Mesothelial cell of epicardium (in vitro differentiated cells): Measurements from ENCODE around the gene PIM3. TPM values are rescaled to one million over a fixed set of nuclear protein-coding genes. Genes with fewer than 3 reads are reported as not detected.

Experiments
- DNase-seq, 2 experiments: peaks; one replicate each; pipeline ENCODE4 v3.0.0; 2021; ENCODE audit warnings: low spot score in 2 of 2; ENCODE audit not compliant: unreplicated experiment in 2 of 2
- H3K27ac Mint-ChIP-seq: 2 replicates; pipeline ENCODE4 v1.8.0; 2021; ENCODE audit warnings: mixed read lengths
- H3K27me3 Mint-ChIP-seq: 2 replicates; pipeline ENCODE4 v1.8.0; 2021; ENCODE audit warnings: low read depth, mixed read lengths
- H3K36me3 Mint-ChIP-seq: 2 replicates; pipeline ENCODE4 v1.8.0; 2021; ENCODE audit warnings: mixed read lengths
- H3K4me1 Mint-ChIP-seq: 2 replicates; pipeline ENCODE4 v1.8.0; 2021; ENCODE audit warnings: mixed read lengths
- H3K4me3 Mint-ChIP-seq: 2 replicates; pipeline ENCODE4 v1.8.0; 2021; ENCODE audit warnings: mild to moderate bottlenecking, moderate library complexity, mixed read lengths
- H3K9me3 Mint-ChIP-seq: 2 replicates; pipeline ENCODE4 v1.8.0; 2021; ENCODE audit warnings: mixed read lengths
- CTCF ChIP-seq: fragments of 200-600 bp; sonication (generic); IDR thresholded peaks from one replicate; pipeline ENCODE4 v1.5.0; 2021; ENCODE audit warnings: antibody characterized with exemption; ENCODE audit not compliant: unreplicated experiment
- total RNA-seq: library from RNA; stranded (reverse); gene quantifications from 3 replicates; pipeline ENCODE4 v1.2.1, GENCODE V29; 2021

Gene PIM3
- total RNA-seq, 1 donor from 2014 or later, result 59.8 TPM

GRCh38 chr22:49938565-49939136 is 21.9 kb upstream of the PIM3 start:
- Mint-ChIP-seq H3K27me3 (no peaks in the 10 kb centered on the region), H3K27ac (no peak overlapping the region), H3K4me1 (peaks cover 16% of the 10 kb centered on the region), H3K9me3 (no peaks in the 10 kb centered on the region), H3K36me3 (no peaks in the 10 kb centered on the region), H3K4me3 (no peak overlapping the region)
- no peak for TF ChIP-seq CTCF
- no peak for DNase-seq

GRCh38 chr22:49941507-49942316 is 18.9 kb upstream of the PIM3 start:
- H3K9me3 Mint-ChIP-seq, result no peaks in the 10 kb centered on the region
- no peak for TF ChIP-seq CTCF
- H3K4me1 Mint-ChIP-seq, result peaks cover 26% of the 10 kb centered on the region
- H3K27ac Mint-ChIP-seq, result no peak overlapping the region
- H3K4me3 Mint-ChIP-seq, result no peak overlapping the region
- H3K36me3 Mint-ChIP-seq, result no peaks in the 10 kb centered on the region
- DNase-seq, result no peak
- H3K27me3 Mint-ChIP-seq, result no peaks in the 10 kb centered on the region

GRCh38 chr22:49942565-49943404 is 17.8 kb upstream of the PIM3 start:
- no peak for DNase-seq
- H3K9me3 Mint-ChIP-seq, result no peaks in the 10 kb centered on the region
- no peak overlapping the region for H3K4me3 Mint-ChIP-seq
- peaks cover 26% of the 10 kb centered on the region for H3K4me1 Mint-ChIP-seq
- H3K27ac Mint-ChIP-seq, result no peak overlapping the region
- H3K36me3 Mint-ChIP-seq, result no peaks in the 10 kb centered on the region
- no peaks in the 10 kb centered on the region for H3K27me3 Mint-ChIP-seq
- TF ChIP-seq CTCF, result no peak

- Mint-ChIP-seq H3K4me1 (peaks cover 28% of the 10 kb centered on the region), H3K27ac (peak overlapping the region; percentile 4), H3K9me3 (no peaks in the 10 kb centered on the region), H3K4me3 (no peak overlapping the region), H3K36me3 (no peaks in the 10 kb centered on the region), H3K27me3 (no peaks in the 10 kb centered on the region)
- DNase-seq, result no peak
- TF ChIP-seq CTCF, result no peak
Observed at GRCh38 chr22:49943405-49943765, 17.2 kb upstream of the PIM3 start.

- no peaks in the 10 kb centered on the region for H3K9me3 Mint-ChIP-seq
- DNase-seq, result no peak
- peak overlapping the region; percentile 4 for H3K27ac Mint-ChIP-seq
- H3K27me3 Mint-ChIP-seq, result no peaks in the 10 kb centered on the region
- H3K4me3 Mint-ChIP-seq, result no peak overlapping the region
- peaks cover 30% of the 10 kb centered on the region for H3K4me1 Mint-ChIP-seq
- H3K36me3 Mint-ChIP-seq, result no peaks in the 10 kb centered on the region
- TF ChIP-seq CTCF, result no peak
Observed at GRCh38 chr22:49943771-49944398, 16.7 kb upstream of the PIM3 start.
